CD14-positive monocyte (primary cell): ENCODE results near the gene ADK. TPM values are rescaled to one million over a fixed set of nuclear protein-coding genes. Genes with fewer than 3 reads are reported as not detected.

ENCODE experiments used
- DNase-seq, 3 donors: peaks; one replicate each; pipeline ENCODE4 v3.0.0-alpha.2; 2011 to 2022
- H2AFZ ChIP-seq: 2 replicates; pipeline ENCODE4 v1.6.0; 2012; ENCODE audit warnings: mild to moderate bottlenecking, low read depth, low read length, inconsistent platforms; ENCODE audit not compliant: insufficient read depth, poor library complexity, severe bottlenecking
- H3K27ac ChIP-seq, 2 donors: 1 replicate in 1 of 2; 2 replicates in 1 of 2; pipeline ENCODE4 v1.5.1; 2012 to 2013; ENCODE audit warnings: low read length in 2 of 2, control low read depth in 1 of 2, inconsistent platforms in 1 of 2, low read depth in 1 of 2, mild to moderate bottlenecking in 1 of 2
- H3K27me3 ChIP-seq, 2 donors: one replicate each; pipeline versions ENCODE4 v1.6.0 to v1.6.1; 2011 to 2013; ENCODE audit warnings: low read length in 2 of 2; ENCODE audit not compliant: control insufficient read depth in 2 of 2, insufficient read depth in 2 of 2
- H3K36me3 ChIP-seq, 2 donors: replicated peaks in 1 of 2; 1 replicate in 1 of 2; 2 replicates in 1 of 2; pipeline versions ENCODE4 v1.5.1 to v1.6.1; 2012 to 2013; ENCODE audit warnings: low read length in 2 of 2, control low read depth in 1 of 2, inconsistent platforms in 1 of 2, mild to moderate bottlenecking in 1 of 2; ENCODE audit not compliant: insufficient read depth in 2 of 2, control insufficient read depth in 1 of 2
- H3K4me1 ChIP-seq, 2 donors: 1 replicate in 1 of 2; 2 replicates in 1 of 2; pipeline versions ENCODE4 v1.5.1 to v1.6.1; 2012 to 2013; ENCODE audit warnings: low read length in 2 of 2, control low read depth in 1 of 2, inconsistent platforms in 1 of 2, mild to moderate bottlenecking in 1 of 2, moderate library complexity in 1 of 2; ENCODE audit not compliant: insufficient read depth in 2 of 2, control insufficient read depth in 1 of 2
- H3K4me2 ChIP-seq: replicated peaks from 2 replicates; pipeline ENCODE3; 2012; ENCODE audit warnings: low read length, moderate library complexity, mild to moderate bottlenecking; ENCODE audit not compliant: poor library complexity, severe bottlenecking; ENCODE audit errors: extremely low read depth
- H3K4me3 ChIP-seq, 3 experiments: fragments of 200-600 bp in 1 of 3; sonication (generic) in 1 of 3; replicated peaks in 1 of 3; 1 replicate in 2 of 3; 2 replicates in 1 of 3; pipeline ENCODE4 v1.5.1; 2011 to 2013; ENCODE audit warnings: low read length in 3 of 3, mild to moderate bottlenecking in 3 of 3, control low read depth in 2 of 3, low read depth in 2 of 3, inconsistent platforms in 1 of 3, moderate library complexity in 1 of 3
- H3K79me2 ChIP-seq: 2 replicates; pipeline ENCODE4 v1.6.0; 2012; ENCODE audit warnings: mild to moderate bottlenecking, control low read depth, inconsistent platforms, low read length, moderate library complexity; ENCODE audit not compliant: insufficient read depth
- H3K9ac ChIP-seq: 2 replicates; pipeline ENCODE4 v1.6.0; 2017; ENCODE audit warnings: low read length, mild to moderate bottlenecking; ENCODE audit not compliant: insufficient read depth, poor library complexity, severe bottlenecking
- H3K9me3 ChIP-seq, 2 donors: replicated peaks in 1 of 2; 1 replicate in 1 of 2; 2 replicates in 1 of 2; pipeline versions ENCODE4 v1.5.1 to v1.6.1; 2012 to 2013; ENCODE audit warnings: low read length in 2 of 2, control low read depth in 1 of 2; ENCODE audit not compliant: control insufficient read depth in 1 of 2, insufficient read depth in 1 of 2
- H4K20me1 ChIP-seq: 2 replicates; pipeline ENCODE4 v1.6.0; 2012; ENCODE audit warnings: mild to moderate bottlenecking, low read length, control low read depth, moderate library complexity; ENCODE audit not compliant: insufficient read depth
- H3K27ac Mint-ChIP-seq, 7 donors: one replicate each; pipeline ENCODE4 v1.8.0; 2020; ENCODE audit warnings: mild to moderate bottlenecking in 7 of 7, mixed read lengths in 7 of 7, moderate library complexity in 6 of 7, inconsistent platforms in 2 of 7
- H3K27me3 Mint-ChIP-seq, 3 donors: one replicate each; pipeline ENCODE4 v1.8.0; 2021 to 2022; ENCODE audit warnings: low read depth in 3 of 3, mild to moderate bottlenecking in 3 of 3, mixed read lengths in 3 of 3, moderate library complexity in 3 of 3, inconsistent platforms in 1 of 3
- H3K36me3 Mint-ChIP-seq, 2 donors: one replicate each; pipeline ENCODE4 v1.8.0; 2020; ENCODE audit warnings: mixed read lengths in 2 of 2, inconsistent platforms in 1 of 2, mild to moderate bottlenecking in 1 of 2
- H3K4me1 Mint-ChIP-seq: one replicate; pipeline ENCODE4 v1.8.0; 2020; ENCODE audit warnings: mild to moderate bottlenecking, mixed read lengths
- H3K4me3 Mint-ChIP-seq, 2 donors: one replicate each; pipeline ENCODE4 v1.8.0; 2020; ENCODE audit warnings: mild to moderate bottlenecking in 2 of 2, mixed read lengths in 2 of 2, moderate library complexity in 1 of 2
- H3K9me3 Mint-ChIP-seq, 7 donors: one replicate each; pipeline ENCODE4 v1.8.0; 2020 to 2022; ENCODE audit warnings: mixed read lengths in 7 of 7, mild to moderate bottlenecking in 6 of 7, moderate library complexity in 6 of 7, inconsistent platforms in 2 of 7
- WGBS: methylation state at CpG from one replicate; pipeline ENCODE4 v1.1.5; 2013; ENCODE audit warnings: missing lambda C conversion rate; ENCODE audit not compliant: insufficient coverage; 5-methylcytosine and 5-hydroxymethylcytosine counted together
- intact Hi-C, 2 donors: fragments of 100-400 bp; cut with micrococcal nuclease; formaldehyde crosslinking; loops; one replicate each; pipeline versions ENCODE4 v1.15.0 to v1.15.1; 2023
- polyA plus RNA-seq, 3 donors: library from polyadenylated mRNA; depleted of rRNA in 1 of 3; unstranded in 2 of 3; stranded (reverse) in 1 of 3; fragments of 300-500 nt in 2 of 3; fragments of >200 nt in 1 of 3; fragmentation: Illumina TruSeq in 2 of 3; gene quantifications; 1 replicate in 2 of 3; 2 replicates in 1 of 3; pipeline ENCODE4 v1.2.3, GENCODE V29; 2012 to 2021
- TF ChIP-seq, protein P1 (sequence below): fragments of 200-600 bp; IDR thresholded peaks from one replicate; pipeline ENCODE4 v1.8.0; 2022; ENCODE audit warnings: antibody characterized with exemption, mild to moderate bottlenecking

The ADK gene
- polyA plus RNA-seq, 3 donors, result 6.4 to 38.2 (median 35.7) TPM

DNA sequence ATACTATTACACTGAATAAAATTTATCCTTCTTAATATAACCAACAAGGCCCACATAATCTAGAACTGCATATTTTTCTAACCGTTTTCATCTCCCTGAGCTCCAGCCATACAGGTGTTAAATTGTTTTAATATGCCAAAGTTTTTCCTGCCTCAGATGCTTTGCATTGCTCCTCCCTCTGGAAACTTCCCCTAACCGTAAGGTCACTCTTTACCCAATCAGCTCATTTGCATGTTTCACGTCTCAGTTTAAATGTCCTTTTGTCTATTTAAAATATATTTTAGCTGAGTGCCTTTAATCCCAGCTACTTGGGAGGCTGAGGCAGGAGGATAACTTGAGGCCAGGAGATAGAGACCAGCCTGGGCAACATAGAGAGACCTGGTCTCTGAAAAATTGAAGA is 228.5 kb downstream of the ADK start:
- H3K4me1 Mint-ChIP-seq, result peaks cover 8% of the 10 kb centered on the region
- TF ChIP-seq, protein P1, sequence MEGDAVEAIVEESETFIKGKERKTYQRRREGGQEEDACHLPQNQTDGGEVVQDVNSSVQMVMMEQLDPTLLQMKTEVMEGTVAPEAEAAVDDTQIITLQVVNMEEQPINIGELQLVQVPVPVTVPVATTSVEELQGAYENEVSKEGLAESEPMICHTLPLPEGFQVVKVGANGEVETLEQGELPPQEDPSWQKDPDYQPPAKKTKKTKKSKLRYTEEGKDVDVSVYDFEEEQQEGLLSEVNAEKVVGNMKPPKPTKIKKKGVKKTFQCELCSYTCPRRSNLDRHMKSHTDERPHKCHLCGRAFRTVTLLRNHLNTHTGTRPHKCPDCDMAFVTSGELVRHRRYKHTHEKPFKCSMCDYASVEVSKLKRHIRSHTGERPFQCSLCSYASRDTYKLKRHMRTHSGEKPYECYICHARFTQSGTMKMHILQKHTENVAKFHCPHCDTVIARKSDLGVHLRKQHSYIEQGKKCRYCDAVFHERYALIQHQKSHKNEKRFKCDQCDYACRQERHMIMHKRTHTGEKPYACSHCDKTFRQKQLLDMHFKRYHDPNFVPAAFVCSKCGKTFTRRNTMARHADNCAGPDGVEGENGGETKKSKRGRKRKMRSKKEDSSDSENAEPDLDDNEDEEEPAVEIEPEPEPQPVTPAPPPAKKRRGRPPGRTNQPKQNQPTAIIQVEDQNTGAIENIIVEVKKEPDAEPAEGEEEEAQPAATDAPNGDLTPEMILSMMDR, result no peak
- no peak overlapping the region for H2AFZ ChIP-seq
- peak overlapping the region in 1 of 7 donors; percentile 22 for H3K27ac Mint-ChIP-seq
- no peak overlapping the region for H3K9ac ChIP-seq
- H3K36me3 ChIP-seq, result no peaks in the 10 kb centered on the region
- H3K27ac ChIP-seq, result no peak overlapping the region
- no CpG with 5 or more reads among the region's 3 CpGs for WGBS
- H3K4me3 Mint-ChIP-seq, result no peak overlapping the region
- H3K79me2 ChIP-seq, result no peaks in the 10 kb centered on the region
- H3K9me3 Mint-ChIP-seq, result peaks cover 0 to 3% (median 0%) of the 10 kb centered on the region in 7 donors
- H3K4me2 ChIP-seq, result no peak overlapping the region
- no peaks in the 10 kb centered on the region for H3K27me3 ChIP-seq
- no peaks in the 10 kb centered on the region for H3K27me3 Mint-ChIP-seq
- DNase-seq, result no peak
- H3K36me3 Mint-ChIP-seq, result no peaks in the 10 kb centered on the region
- intact Hi-C loops, result no loop called here
- H3K9me3 ChIP-seq, result no peaks in the 10 kb centered on the region
- no peaks in the 10 kb centered on the region for H3K4me1 ChIP-seq
- no peaks in the 10 kb centered on the region for H4K20me1 ChIP-seq
- no peak overlapping the region for H3K4me3 ChIP-seq

DNA sequence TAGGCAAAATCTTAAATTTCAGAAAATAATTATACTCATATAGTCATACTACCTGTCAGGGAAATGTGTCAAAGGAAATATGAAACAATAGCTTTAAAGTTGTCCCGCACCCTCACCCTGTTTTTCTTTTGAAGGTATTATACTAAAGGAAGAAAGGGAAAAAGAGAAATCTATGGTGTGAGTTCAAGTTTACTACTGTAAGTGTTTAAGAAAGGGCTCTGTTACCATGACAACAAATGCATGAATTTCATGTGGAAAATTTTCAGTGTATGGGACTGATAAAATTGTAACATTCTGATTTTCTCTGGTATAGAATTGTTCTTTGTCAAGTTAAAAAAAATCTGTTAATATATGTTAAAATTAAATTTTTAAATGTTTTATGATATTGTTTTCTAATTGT is 229.8 kb downstream of the ADK start:
- H3K27me3 ChIP-seq, result no peaks in the 10 kb centered on the region
- H3K27me3 Mint-ChIP-seq, result no peaks in the 10 kb centered on the region
- H3K9me3 Mint-ChIP-seq, result peaks cover 0 to 3% (median 0%) of the 10 kb centered on the region in 7 donors
- no peak overlapping the region for H3K4me3 Mint-ChIP-seq
- no peak overlapping the region for H3K27ac ChIP-seq
- H3K36me3 ChIP-seq, result no peaks in the 10 kb centered on the region
- H3K4me2 ChIP-seq, result no peak overlapping the region
- intact Hi-C loops, result no loop called here
- H4K20me1 ChIP-seq, result no peaks in the 10 kb centered on the region
- no peak overlapping the region for H2AFZ ChIP-seq
- peaks cover 8% of the 10 kb centered on the region for H3K4me1 Mint-ChIP-seq
- H3K9ac ChIP-seq, result no peak overlapping the region
- H3K27ac Mint-ChIP-seq, result no peak overlapping the region
- H3K4me1 ChIP-seq, result no peaks in the 10 kb centered on the region
- TF ChIP-seq, protein P1, result no peak
- no peak overlapping the region for H3K4me3 ChIP-seq
- no peak for DNase-seq
- no peaks in the 10 kb centered on the region for H3K79me2 ChIP-seq
- H3K9me3 ChIP-seq, result no peaks in the 10 kb centered on the region
- H3K36me3 Mint-ChIP-seq, result no peaks in the 10 kb centered on the region
- no CpG with 5 or more reads among the region's 1 CpG for WGBS
